ENCODE measurements around the gene UTF1.

DNA sequence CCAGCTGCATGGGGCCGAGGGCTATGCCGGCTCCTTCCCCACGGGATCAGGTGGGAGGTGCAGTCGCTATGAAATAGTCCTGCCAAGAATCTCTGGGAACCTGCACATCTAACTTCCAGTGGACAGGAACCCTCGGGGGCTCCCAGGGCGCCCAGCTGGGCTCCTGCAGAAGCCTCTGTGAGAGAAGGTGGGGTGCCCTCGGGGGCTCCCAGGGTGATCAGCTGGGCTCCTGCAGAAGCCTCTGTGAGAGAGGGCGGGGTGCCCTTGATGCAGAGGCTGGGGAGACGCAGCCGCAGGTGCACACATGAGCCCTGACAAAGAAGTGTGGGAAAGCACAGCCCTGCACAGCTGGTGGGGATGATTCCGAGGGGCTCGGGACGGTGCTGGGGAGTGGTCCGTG is 13.6 kb downstream of the UTF1 start:
- TF ChIP-seq CTCF (IDR thresholded peaks at IDR 0.05) (no peak), POLR2AphosphoS5 (IDR thresholded peaks at IDR 0.05) (no peak), POLR2A (IDR thresholded peaks at IDR 0.05) (no peak), EP300 (IDR thresholded peaks at IDR 0.05) (no peak)

All from stomach (tissue), 4 donors.